HG02852 (cell line): ENCODE results near the gene DRD4.
"Not testable (repeated sequence)": the region's sequence is repeated elsewhere in the genome, so short reads cannot be mapped to it uniquely, and the experiment has no call there.

Experiments
- ATAC-seq: cut with Tn5 transposase; IDR thresholded peaks from one replicate; pipeline ENCODE4 v1.9.1; 2021; ENCODE audit warnings: mild to moderate bottlenecking, moderate library complexity; ENCODE audit not compliant: unreplicated experiment

Gene DRD4

DNA sequence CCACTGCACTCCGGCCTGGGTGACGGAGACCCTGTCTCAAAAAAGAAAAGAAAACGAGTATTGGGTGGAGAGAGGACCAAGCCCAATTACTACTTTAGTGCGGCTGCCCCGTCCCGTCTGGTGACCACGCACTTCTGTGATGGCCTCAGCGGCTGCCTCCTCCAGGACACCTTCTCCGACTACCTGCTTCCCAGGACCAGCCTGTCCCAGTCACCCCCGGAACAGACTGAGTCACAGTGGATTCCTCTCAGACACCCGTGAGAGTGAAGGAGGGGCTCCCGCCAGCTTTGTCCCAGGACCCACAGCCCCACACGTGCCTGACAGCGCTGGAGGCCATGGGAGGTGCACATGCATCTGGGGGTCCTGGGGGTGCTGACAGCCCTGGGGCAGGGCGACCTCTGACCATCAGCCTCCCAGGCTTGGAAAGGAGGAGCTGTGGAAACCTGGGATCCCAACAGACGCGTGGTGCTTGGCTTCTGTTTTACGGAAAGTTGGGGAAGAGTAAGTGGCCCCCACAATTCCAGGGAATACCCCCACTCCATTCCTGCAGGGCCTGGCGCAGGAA is 4.8 kb downstream of the DRD4 start:
- no peak for ATAC-seq

- ATAC-seq = no peak
Observed at GRCh38 chr11:643366-643765, 6.3 kb downstream of the DRD4 start.

- ATAC-seq = no peak
Observed at GRCh38 chr11:643849-644738, 7.0 kb downstream of the DRD4 start.

- no peak for ATAC-seq
Observed at GRCh38 chr11:645536-645935, 8.5 kb downstream of the DRD4 start.

- no peak for ATAC-seq
Observed at GRCh38 chr11:646214-646613, 9.1 kb downstream of the DRD4 start.

- not testable (repeated sequence) for ATAC-seq
Observed at GRCh38 chr11:647672-648158, 10.6 kb downstream of the DRD4 start.

- no peak for ATAC-seq
Observed at GRCh38 chr11:650482-650881, 13.4 kb downstream of the DRD4 start.

DNA sequence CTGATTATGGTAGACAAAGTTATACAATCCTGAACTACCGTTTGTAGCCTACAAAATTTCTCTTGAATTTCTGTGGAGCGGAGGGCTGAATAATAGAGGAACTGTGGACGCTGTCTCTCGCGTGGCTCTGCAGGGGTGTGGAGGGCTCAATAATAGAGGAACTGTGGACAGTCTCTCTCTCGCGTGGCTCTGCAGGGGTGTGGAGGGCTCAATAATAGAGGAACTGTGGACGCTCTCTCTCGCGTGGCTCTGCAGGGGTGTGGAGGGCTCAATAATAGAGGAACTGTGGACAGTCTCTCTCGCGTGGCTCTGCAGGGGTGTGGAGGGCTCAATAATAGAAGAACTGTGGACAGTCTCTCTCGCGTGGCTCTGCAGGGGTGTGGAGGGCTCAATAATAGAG is 16.1 kb downstream of the DRD4 start:
- not testable (repeated sequence) for ATAC-seq

- ATAC-seq = no peak
Observed at GRCh38 chr11:653837-654236, 16.8 kb downstream of the DRD4 start.

DNA sequence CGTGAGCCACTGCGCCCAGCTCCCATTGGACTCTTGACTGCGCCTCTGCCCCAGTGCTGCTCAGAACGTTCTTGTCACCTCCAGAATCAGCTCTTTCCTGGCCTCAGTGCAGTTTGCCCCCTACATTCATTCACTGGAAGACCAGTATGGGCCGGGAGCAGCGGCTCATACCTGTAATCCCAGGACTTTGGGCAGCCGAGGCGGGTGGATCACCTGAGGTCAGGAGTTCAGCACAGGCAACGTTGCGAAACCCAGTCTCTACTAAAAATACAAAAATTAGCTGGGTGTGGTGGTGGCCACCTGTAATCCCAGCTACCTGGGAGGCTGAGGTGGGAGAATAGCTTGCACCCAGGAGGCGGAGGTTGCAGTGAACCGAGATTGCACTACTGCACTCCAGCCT is 17.4 kb downstream of the DRD4 start:
- not testable (repeated sequence) for ATAC-seq

- ATAC-seq = no peak
Observed at GRCh38 chr11:655036-655726, 18.1 kb downstream of the DRD4 start.

- no peak for ATAC-seq
Observed at GRCh38 chr11:656426-656825, 19.4 kb downstream of the DRD4 start.

- no peak for ATAC-seq
Observed at GRCh38 chr11:656866-657265, 19.8 kb downstream of the DRD4 start.

DNA sequence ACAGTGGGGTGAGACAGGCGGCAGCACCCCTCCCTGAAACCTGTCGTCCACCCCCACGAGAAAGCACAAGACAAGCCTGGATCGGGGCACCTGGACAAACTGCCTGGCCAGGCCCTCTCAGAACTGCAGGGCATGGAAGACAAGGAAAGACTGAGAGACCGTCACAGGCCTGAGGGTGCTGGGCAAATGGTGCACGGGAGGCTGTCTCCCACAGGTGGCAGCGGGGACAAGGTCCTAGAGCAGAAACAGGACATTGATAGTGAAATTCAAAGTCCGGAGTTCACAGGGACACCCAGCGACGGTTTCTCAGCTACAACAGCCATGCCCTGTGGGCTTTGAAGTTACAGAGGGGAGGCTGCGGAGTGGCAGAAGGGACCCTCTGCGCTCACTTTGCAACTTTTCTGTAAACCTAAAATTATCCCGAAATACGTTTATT is 20.6 kb downstream of the DRD4 start:
- ATAC-seq = no peak

DNA sequence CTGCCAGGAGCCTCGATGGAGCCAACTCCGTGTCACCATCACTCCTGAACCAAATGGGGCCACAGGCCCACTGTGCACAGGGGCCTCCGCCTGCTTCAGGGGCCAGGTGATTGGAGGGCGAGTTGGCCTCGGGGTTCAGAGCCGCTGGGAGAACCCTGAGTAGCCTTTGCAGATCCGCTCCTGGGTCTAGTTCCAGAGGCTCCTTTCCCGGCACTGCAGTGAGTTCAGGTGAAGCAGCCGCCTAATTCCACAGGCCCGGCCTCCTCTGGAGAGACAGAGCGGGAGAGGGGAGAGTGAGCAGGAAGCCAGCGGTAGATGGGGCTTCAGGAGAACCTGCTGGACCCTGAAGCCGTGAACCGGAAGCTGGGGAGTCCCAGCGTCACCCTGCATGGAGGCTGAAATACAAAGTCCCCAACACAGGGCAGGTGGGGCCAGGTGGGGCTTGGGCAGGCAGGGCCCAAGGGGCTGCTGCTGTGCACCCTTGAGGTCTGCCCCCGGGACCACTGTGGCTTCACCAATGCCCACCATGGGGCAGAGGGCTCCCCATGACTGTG is 22.5 kb downstream of the DRD4 start:
- no peak for ATAC-seq

DNA sequence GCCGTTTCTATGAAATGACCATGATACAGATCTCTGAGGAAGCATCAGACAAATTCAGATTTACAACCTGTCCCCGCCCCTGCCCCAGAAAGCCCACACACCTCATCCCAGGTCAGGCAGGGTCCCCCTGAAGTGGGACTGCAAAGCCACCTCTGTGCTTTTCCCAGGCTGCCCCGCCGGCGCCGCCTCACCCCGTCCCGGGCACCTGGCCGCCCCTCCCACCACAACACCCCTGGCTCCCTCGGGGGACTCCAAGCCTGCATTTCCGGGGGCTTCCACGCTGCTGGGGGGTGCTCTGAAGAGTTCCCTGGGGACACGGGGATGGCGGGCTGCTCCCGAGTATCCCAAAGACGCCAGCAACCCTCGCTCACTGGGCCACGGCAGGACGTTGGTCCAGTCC is 23.2 kb downstream of the DRD4 start:
- no peak for ATAC-seq

GRCh38 chr11:660681-661444 is 23.8 kb downstream of the DRD4 start:
- ATAC-seq = no peak

GRCh38 chr11:662689-663274 is 25.7 kb downstream of the DRD4 start:
- ATAC-seq = no peak

- ATAC-seq = no peak
Observed at GRCh38 chr11:665062-665703, 28.1 kb downstream of the DRD4 start.
